Measurements from ENCODE around the gene FYN. TPM values are rescaled to one million over a fixed set of nuclear protein-coding genes. Genes with fewer than 3 reads are reported as not detected.

FYN gene
- total and polyA plus RNA-seq, 2 of the 4 experiments (the other 2 are of a cell fraction): 30.8 to 36.4 TPM

DNA sequence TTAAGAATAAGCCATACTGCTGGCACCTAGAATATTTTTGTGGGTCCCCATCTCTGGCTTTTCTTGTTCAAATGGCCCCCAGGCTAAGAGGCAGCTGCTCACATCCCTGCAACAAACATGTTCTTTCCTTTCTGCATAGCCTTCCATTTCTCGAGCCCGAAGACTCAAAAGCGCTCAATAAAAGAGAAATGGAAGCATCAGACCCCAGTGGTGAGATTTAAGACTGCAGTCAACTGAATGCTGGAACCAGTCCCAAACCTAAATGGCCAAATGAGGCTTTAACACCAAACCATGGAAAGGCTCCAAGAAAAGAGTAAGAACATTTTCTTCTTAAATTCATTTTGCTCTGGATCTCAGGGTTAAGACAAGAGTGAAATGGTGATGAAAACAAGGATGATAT, 145.4 kb downstream of the FYN start:
- in situ Hi-C loops (cut with MboI; ENCODE audit: low sequenced_read_pairs) (no loop called here), intact Hi-C loops (cut with micrococcal nuclease) (loop anchor here (10.0 kb wide), 1 partner anchor 77 kb away; no protein-coding TSS in a partner anchor), dilution Hi-C loops (cut with HindIII; ENCODE audit: low sequenced_read_pairs, unreplicated experiment) (no loop called here)
- H3K36me3 ChIP-seq (ENCODE audit: control insufficient read depth, insufficient read depth, low read length): peaks cover 2% of the 10 kb centered on the region; the same call in 1 of the 2 replicates
- H3K4me3 ChIP-seq (ENCODE audit: insufficient read depth, low read depth, low read length): no peak overlapping the region
- POLR2A ChIA-PET (ENCODE audit: unreplicated experiment): no interaction called here
- CTCF ChIA-PET: no interaction called here
- no peak overlapping the region for H2BK20ac ChIP-seq (ENCODE audit: low read depth, low read length)
- H3K9me1 ChIP-seq (ENCODE audit: insufficient read depth, low read length): peaks cover 4% of the 10 kb centered on the region; the same call in 1 of the 2 replicates
- no peak overlapping the region for H4K5ac ChIP-seq (ENCODE audit: low read depth, low read length)
- H2BK120ac ChIP-seq (ENCODE audit: low read depth, low read length): no peak overlapping the region
- no peak overlapping the region for H3K18ac ChIP-seq (ENCODE audit: low read depth, low read length)
- H3K79me1 ChIP-seq (ENCODE audit: low read depth in 1 of 2, low read length in 2 of 2): peaks cover 6 to 9% of the 10 kb centered on the region in 2 experiments; a peak in 3 of 4 replicates
- DNase-seq: peak; percentile 20
- no peak overlapping the region for H3K14ac ChIP-seq (replicated peaks; ENCODE audit: low read depth, low read length)
- no peak overlapping the region for H2BK5ac ChIP-seq (ENCODE audit: low read depth, low read length, poor library complexity, severe bottlenecking)
- H2AK5ac ChIP-seq (ENCODE audit: low read depth, low read length): no peak overlapping the region
- no peak overlapping the region for H2BK15ac ChIP-seq (ENCODE audit: low read depth, low read length)
- no peak for TF ChIP-seq USF2 (IDR thresholded peaks at IDR 0.05; ENCODE audit: low read depth, low read length)
- 0 out of 2 replicates have a peak, but pooled peaks have one; percentile 22 for TF ChIP-seq CTCF (conservative IDR thresholded peaks at IDR 0.05; ENCODE audit: low read depth, low read length)
- no peak overlapping the region for H4K8ac ChIP-seq (ENCODE audit: low read depth in 2 of 2, low read length in 2 of 2)
- ATAC-seq (ENCODE audit: low read depth): no peak
- no peak overlapping the region for H2AFZ ChIP-seq (replicated peaks; ENCODE audit: low read length, poor library complexity)
- BruUV-seq (replicated peaks): no TSS peak
- H3K23ac ChIP-seq (ENCODE audit: low read depth, low read length): no peak overlapping the region
- no peak overlapping the region for H3K9ac ChIP-seq (ENCODE audit: low read depth, low read length)
- no peak overlapping the region for H3K56ac ChIP-seq (ENCODE audit: extremely low read depth, insufficient read depth, low read length)
- H3K4me1 ChIP-seq (ENCODE audit: control insufficient read depth, insufficient read depth, low read length): peaks cover 4% of the 10 kb centered on the region
- no CpG with 5 or more reads among the region's 3 CpGs for WGBS, 2 experiments (ENCODE audit: extremely low coverage in 2 of 2, insufficient read length in 1 of 2)
- no peaks in the 10 kb centered on the region for H3K27me3 ChIP-seq (ENCODE audit: control insufficient read depth, insufficient read depth, low read length)
- no peak overlapping the region for H2AK9ac ChIP-seq (replicated peaks; ENCODE audit: low read depth, low read length, poor library complexity)
- H3K4me2 ChIP-seq (ENCODE audit: low read depth, low read length): no peak overlapping the region
- no peaks in the 10 kb centered on the region for H4K20me1 ChIP-seq (ENCODE audit: insufficient read depth, low read length)
- no peak overlapping the region for H3K4ac ChIP-seq (ENCODE audit: low read depth, low read length)
- H3K9me3 ChIP-seq (ENCODE audit: control insufficient read depth, insufficient read depth, low read length): peaks cover 6% of the 10 kb centered on the region; the same call in 1 of the 2 replicates
- no peak overlapping the region for H4K91ac ChIP-seq (ENCODE audit: insufficient read depth, low read depth, low read length)
- H3K27ac ChIP-seq (ENCODE audit: insufficient read depth, low read length): no peak overlapping the region

Data from IMR-90 (cell line).